ENCODE measurements around the gene ATP8A2.
"Not testable (repeated sequence)": the region's sequence is repeated elsewhere in the genome, so short reads cannot be mapped to it uniquely, and the experiment has no call there.

The ATP8A2 gene

DNA sequence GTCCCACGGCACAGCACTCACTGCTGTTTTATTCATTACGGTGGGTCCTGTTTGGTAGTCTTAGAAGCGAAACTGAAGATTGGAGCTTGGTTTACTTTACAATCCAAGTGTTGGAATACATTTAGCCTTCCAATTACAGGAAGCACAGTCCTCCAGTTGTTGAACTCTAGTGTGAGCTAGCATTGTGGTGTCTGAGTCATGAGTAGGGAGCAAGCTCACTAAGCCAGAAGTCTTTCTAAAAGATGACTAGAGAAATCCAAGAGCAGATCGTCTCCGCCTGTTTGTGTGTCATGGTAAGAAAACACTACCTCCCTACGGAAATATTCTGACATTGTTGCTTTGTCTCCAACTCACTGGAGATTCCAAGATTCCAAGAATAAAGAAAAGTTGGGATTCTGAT, 690.2 kb downstream of the ATP8A2 start:
- no peak for DNase-seq (ENCODE audit: low read depth, low spot score)

DNA sequence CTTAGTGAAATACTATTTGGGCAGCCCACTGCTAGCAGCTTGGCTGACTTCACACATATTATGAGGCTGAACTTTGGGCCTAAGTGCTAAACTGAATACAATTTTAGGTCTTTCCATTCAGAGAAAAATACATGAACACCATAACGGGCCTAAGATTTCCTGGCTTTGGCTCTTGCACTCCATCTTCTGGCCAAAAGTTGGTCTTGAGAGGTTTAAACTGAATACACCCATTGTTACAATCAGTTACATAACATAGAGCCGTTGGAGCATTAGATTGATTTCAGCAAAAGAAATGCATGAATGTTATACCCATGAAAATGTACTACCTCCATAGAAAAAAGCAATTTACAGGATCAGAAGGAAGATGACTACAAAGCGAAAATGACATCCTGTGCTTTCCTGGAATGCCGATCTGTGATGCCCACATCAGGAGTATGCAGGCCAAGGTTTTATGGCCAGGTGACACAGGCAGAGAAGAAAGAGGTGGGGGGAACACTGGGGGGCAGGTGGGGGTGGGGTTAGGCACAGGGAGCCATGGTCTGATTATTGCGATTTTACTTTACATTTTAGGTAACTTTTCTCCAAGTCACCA, 691.2 kb downstream of the ATP8A2 start:
- peak; percentile 18 for DNase-seq (ENCODE audit: low read depth, low spot score)

DNA sequence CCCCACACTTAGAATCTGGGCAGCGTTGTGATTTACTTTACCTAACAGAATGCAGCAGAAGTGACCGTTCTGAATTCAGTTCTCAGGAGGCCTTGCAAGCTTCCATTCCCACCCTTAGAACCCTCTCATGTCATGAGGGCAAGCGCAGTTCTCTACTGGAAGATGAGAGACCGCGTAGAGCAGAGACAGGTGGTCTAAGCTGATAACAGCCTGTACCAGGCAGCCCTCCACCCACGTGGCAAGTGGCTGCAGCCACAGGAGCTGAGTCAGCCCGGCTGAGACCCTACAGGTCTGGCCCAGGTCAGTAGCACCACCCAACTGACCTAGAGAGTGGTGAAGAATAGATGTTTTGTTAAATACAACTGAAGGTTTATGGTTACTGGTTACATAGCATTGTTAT, 694.7 kb downstream of the ATP8A2 start:
- not testable (repeated sequence) for DNase-seq (ENCODE audit: low read depth, low spot score)

DNA sequence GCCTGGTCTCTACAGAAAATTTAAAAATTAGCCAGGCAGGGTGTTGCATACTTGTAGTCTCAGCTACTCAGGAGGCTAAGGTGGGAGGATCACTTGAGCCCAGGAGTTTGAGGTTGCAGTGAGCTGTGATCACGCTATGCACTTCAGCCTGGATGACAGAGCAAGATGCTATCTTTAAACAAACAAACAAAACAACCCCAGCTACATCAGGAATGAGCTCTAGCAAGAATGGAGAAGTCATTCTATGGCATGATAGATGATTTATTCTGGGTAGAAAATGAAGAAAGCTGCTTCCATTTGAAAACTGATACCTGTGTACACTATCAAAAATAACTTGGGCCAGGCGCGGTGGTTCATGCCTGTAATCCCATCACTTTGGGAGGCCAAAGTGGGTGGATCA, 695.8 kb downstream of the ATP8A2 start:
- DNase-seq (ENCODE audit: low read depth, low spot score) = no peak

DNA sequence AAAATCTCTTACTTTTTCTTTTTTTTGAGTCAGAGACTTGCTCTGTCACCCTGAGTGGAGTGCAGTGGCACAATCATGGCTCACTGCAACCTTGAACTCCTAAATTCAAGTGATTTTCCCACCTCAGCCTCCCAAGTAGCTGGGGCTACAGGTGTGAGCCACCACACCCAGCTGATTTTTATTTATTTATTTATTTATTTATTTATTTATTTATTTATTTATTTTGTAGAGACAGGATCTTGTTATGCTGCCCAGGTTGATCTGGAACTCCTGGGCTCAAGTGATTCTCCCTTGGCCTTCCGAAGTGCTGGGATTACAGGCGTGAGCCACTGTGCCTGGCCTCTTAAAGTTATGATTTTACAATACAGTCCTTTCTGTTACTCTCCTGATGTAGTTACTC, 696.6 kb downstream of the ATP8A2 start:
- not testable (repeated sequence) for DNase-seq (ENCODE audit: low read depth, low spot score)

DNA sequence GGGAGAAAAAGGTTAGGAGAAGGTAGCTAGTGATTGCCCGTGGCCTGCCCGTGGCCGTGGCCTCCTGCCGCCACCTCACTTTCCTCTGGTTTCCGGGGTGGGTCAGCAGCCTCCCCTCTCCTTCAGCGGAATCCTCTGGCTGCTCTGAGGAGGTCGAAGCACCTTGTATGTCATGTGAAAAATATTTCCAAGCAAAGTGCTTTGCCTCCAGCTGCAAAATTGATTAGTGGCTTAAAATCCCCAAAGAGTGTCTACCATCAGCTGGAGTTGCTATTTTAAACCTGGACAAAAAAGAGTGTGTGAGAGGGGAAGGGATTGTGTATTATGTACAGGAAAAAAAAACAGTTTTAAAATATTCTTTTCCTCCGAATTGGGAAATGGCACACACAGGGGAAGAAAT, 697.9 kb downstream of the ATP8A2 start:
- DNase-seq (ENCODE audit: low read depth, low spot score) = not testable (repeated sequence)

DNA sequence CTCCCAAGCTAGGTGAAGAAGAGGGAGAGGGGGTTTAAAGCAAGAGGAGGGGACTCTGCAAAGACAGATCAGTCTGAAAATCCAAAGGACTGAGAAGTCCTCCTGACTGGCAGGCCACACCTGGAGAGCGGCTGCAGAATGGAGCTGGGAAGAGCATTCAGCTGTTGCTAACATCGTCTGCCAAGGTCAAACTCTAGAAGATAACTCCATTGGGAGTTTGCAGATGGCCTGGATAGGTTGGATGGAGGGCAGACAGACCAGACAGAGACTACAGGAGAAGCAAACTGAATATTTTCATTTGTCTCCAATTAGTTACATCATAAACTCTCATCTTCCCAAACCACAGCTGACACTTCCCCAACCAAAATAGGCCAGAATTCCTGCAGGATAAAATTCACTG, 699.9 kb downstream of the ATP8A2 start:
- DNase-seq (ENCODE audit: low read depth, low spot score) = no peak

DNA sequence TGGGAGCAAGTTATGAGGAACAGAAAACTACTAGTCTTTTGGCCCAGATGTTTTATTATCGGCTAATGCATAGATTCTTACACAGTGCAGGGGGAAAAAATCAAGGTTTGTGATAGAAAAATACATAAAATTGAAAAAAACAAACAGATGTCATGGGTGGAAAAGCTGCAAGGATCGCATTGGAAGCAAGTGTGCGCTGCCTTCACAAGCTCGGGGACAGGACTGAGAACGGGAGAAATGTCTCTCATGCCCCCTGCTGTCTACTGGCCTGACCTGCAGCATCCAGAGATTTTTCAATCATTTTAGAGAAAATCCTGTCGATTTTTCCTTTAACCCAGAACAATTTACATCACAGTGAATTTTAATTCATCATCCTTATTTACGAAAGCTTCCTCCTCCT, 700.6 kb downstream of the ATP8A2 start:
- DNase-seq (ENCODE audit: low read depth, low spot score) = not testable (repeated sequence)

DNA sequence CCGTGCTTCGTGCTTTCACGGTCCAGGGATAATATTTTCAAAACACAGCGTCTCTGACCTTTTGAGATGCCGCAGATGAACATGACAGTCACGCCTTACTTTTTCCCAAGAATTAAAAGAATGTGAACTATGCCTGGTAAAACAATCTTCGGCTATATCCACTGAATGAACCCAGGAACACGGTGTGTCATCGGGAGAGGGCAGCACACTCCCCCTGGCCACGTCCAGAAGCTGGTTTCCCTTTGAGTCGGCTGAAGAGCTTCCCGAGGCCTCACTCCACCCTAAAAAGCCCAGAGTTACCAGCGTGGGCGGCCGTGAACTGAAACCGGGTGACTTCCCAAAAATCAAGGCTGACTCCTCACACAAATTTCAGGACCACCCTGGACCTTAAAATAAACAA, 702.9 kb downstream of the ATP8A2 start:
- peak; percentile 29 for DNase-seq (ENCODE audit: low read depth, low spot score)

All from ELF-1 (cell line).